OCI-M2 (cell line): ENCODE measurements around the gene DNMT3A.

Experiments used
- DNase-seq: peaks from one replicate; lab custom pipeline; 2025; ENCODE audit not compliant: unreplicated experiment; lab: John Stamatoyannopoulos, UW

The DNMT3A gene

DNA sequence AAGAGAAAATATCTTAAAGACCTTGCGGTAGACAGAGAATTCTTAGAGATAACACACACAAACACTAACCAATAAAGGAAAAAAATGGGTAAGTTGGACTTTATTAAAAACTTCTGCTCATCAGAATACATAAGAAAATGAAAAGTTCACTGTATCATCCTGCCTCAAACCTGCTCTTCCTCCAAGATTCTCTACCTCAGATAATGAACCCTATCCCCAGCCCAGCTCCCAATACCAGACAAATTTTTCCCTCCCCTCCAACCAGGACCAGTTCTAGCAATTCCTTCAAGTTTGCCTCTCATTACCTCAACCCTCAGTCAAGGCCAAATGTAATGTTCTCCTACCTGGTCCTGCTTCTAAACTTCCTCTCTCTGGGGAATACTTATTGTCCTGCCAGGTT, 79.4 kb downstream of the DNMT3A start:
- DNase-seq, result no peak

DNA sequence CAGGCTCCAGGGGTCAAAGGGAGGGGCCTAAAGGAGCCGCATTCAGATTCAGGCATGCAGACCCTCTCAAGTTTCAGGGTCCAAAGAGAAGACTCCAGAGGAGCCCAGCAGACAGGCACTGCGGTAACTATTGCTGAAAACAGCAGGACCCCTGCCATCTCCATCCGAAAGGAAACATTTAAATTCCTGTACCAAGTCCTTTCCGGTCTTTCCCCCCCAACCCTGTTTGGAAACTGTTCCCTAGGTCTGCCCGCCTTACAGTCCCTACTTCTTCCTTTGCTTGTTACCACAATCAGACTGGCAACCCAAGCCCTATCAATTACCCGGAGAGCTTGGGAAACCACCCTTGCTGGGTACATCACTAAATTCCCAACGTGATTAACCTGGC, 82.0 kb downstream of the DNMT3A start:
- DNase-seq, result no peak

GRCh38 chr2:25258847-25259736, 82.6 kb downstream of the DNMT3A start:
- no peak for DNase-seq

GRCh38 chr2:25257931-25258846, 83.5 kb downstream of the DNMT3A start:
- DNase-seq, result no peak

GRCh38 chr2:25257032-25257552, 84.6 kb downstream of the DNMT3A start:
- DNase-seq, result no peak

- no peak for DNase-seq
These were observed 85.2 kb downstream of the DNMT3A start for GRCh38 chr2:25256488-25256875.

DNA sequence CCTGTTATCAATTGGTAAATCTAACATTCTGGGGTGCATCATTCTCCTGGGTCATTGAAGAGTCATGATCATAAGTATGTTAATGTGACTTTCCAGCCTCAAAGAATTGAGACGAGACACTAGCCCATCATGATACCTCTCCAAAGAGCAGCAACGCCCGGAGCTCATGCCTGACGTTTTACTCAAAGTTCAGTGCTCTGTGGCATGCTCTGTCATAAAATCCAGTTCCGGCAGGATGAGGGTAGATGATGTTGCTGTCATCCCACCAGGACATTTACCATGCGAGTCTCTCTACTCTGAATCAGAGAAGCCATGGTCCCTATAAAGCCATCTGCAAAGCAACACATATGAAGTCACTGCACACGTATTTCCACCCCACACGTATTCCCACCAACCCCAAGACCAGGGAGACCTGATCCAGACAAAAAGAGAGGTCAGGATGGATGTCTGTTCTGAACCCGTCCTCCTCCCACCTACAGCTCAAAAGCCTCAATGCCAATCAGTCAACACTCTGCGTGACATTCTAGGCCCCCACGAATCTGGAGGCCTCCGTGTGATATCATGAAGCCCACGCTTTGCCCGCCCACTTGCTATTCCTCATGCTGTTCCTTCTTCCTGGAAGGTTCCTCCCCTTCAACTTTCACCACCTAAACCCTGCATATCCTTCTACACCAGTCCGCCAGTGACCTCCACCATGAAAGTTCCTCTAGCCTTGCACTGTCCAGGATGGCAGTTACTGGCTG, 85.8 kb downstream of the DNMT3A start:
- no peak for DNase-seq

DNA sequence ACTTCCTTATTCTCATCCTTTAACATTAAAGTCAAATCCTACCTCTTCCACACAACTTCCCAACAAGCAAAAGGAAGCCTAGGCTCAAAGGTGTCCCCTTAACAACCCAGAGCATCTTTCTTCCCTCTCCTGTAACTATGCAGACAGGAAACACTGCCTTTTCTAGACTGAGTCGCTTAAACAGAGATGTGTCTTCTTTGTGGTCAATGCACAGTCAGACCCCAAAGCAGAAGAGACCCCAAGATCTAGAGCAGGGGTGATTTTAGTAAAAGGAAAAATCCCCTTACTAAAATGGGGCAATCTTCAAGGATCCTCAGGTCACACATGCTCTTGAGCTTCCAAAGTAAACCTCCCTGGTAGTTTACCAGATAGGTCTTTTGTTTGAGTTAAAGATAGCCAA, 86.8 kb downstream of the DNMT3A start:
- no peak for DNase-seq

- DNase-seq, result no peak
These were observed 88.5 kb downstream of the DNMT3A start for GRCh38 chr2:25253153-25253626.

GRCh38 chr2:25252291-25253152, 89.2 kb downstream of the DNMT3A start:
- peak; percentile 24 for DNase-seq

GRCh38 chr2:25251422-25252273, 90.1 kb downstream of the DNMT3A start:
- DNase-seq, result no peak

- no peak for DNase-seq
These were observed 90.7 kb downstream of the DNMT3A start for GRCh38 chr2:25251071-25251421.

GRCh38 chr2:25250331-25251070, 91.2 kb downstream of the DNMT3A start:
- DNase-seq, result no peak

DNA sequence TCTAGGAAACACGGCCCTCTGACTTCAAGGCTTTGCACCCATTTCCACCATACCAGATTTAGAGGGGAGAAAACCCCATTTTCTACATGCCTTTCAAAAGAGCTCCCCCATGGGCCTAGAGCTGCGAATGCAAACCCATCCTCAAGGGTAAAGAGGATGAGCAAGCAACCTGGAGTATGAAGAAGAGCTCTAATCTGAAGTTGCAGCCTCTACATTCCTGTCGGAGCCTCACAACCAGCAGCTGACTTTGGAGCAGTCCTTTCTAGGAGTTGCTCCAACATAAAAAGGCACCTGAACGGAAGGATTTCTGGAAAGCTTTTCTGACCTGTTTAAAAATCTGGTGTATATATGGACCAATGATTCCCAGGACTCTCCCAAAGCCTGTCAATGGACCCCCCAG, 91.9 kb downstream of the DNMT3A start:
- DNase-seq, result no peak

- DNase-seq, result no peak
These were observed 93.8 kb downstream of the DNMT3A start for GRCh38 chr2:25247792-25248512.

DNA sequence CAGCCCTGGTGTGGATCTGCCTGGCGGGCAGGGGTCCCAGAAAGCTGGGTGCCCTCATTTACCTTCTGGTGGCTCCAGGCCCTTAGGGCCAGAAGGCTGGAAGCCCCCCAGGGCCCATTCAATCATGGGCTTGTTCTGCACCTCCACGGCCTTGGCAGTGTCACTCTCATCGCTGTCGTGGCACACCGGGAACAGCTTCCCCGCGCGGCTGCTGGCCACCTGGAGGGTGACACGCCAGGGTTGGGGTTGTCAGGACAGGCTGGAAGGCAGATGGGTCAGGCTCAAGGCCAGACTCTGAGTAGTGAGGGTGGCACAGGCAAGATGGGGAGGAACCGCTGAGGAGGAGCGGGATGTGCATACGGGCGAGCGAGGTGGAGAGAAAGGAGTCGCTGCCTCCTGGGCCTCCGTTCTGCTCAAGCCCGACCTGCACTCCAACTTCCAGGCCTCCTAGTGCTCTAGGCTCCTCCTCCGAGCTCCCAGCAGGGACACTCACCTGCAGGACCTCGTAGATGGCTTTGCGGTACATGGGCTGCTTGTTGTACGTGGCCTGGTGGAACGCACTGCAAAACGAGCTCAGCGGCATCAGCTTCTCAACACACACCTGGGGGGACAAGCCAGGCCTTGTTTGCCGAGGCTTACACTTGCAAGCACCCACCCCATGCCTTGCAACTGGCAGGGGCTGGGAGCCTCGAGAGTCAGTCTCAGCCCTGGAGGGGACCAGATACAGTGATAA, 95.0 kb downstream of the DNMT3A start:
- no peak for DNase-seq

GRCh38 chr2:25246001-25246400, 95.7 kb downstream of the DNMT3A start:
- DNase-seq, result no peak
